H1 (cell line): ENCODE results near the gene SIX1. TPM values are rescaled to one million over a fixed set of nuclear protein-coding genes. Genes with fewer than 3 reads are reported as not detected.

Experiments used
- CTCF ChIA-PET: fragments of 300-600 bp; sonication (Branson Sonifier 250); formaldehyde crosslinking; loops from one replicate; lab custom pipeline; 2021; ENCODE audit not compliant: partially characterized antibody; lab: Charles Lee
- POLR2A ChIA-PET: fragments of 300-600 bp; sonication (Branson Sonifier 250); formaldehyde crosslinking; loops from one replicate; lab custom pipeline; 2021; ENCODE audit warnings: inconsistent platforms; ENCODE audit not compliant: partially characterized antibody; lab: Charles Lee
- DNase-seq, 2 experiments: peaks; one replicate each; pipeline versions ENCODE4 v3.0.0 to v3.0.0-alpha.2; 2010 to 2022; ENCODE audit warnings: low spot score in 2 of 2, low read depth in 1 of 2, mixed read lengths in 1 of 2
- FAIRE-seq: peaks from 2 replicates; lab custom pipeline; 2011; peaks lifted over from hg19 to GRCh38; lab: Jason Lieb, UNC
- H2AFZ ChIP-seq: 2 replicates; pipeline ENCODE4 v1.8.1; 2012; ENCODE audit warnings: low read length, inconsistent platforms
- H2AK5ac ChIP-seq: 2 replicates; pipeline ENCODE4 v1.6.1; 2013; ENCODE audit warnings: low read depth, low read length
- H2BK120ac ChIP-seq: replicated peaks from 2 replicates; pipeline ENCODE3; 2013; ENCODE audit warnings: low read depth, low read length, inconsistent platforms
- H2BK12ac ChIP-seq: 2 replicates; pipeline ENCODE4 v1.6.1; 2013; ENCODE audit warnings: low read depth, low read length
- H2BK15ac ChIP-seq: 2 replicates; pipeline ENCODE4 v1.6.1; 2013; ENCODE audit warnings: low read length
- H2BK20ac ChIP-seq: 2 replicates; pipeline ENCODE4 v1.6.1; 2013; ENCODE audit warnings: low read length
- H2BK5ac ChIP-seq: 2 replicates; pipeline ENCODE4 v1.6.1; 2013; ENCODE audit warnings: low read depth, low read length
- H3K14ac ChIP-seq: 2 replicates; pipeline ENCODE4 v1.6.1; 2013; ENCODE audit warnings: inconsistent platforms; ENCODE audit not compliant: insufficient read length
- H3K18ac ChIP-seq: 2 replicates; pipeline ENCODE4 v1.6.1; 2013; ENCODE audit warnings: low read length; ENCODE audit errors: extremely low read depth
- H3K23ac ChIP-seq: 2 replicates; pipeline ENCODE4 v1.6.1; 2013; ENCODE audit warnings: inconsistent platforms; ENCODE audit not compliant: insufficient read length
- H3K23me2 ChIP-seq: 2 replicates; pipeline ENCODE4 v1.6.1; 2013; ENCODE audit warnings: low read depth, low read length
- H3K27ac ChIP-seq: 2 replicates; pipeline ENCODE4 v1.6.1; 2011; ENCODE audit warnings: low read depth, low read length, inconsistent platforms
- H3K27me3 ChIP-seq, 4 experiments: replicated peaks in 1 of 4; 1 replicate in 1 of 4; 2 replicates in 3 of 4; pipeline versions ENCODE4 v1.6.1 to v1.8.1; 2011 to 2013; ENCODE audit warnings: low read length in 3 of 4, mild to moderate bottlenecking in 3 of 4, inconsistent platforms in 2 of 4, mixed read lengths in 2 of 4, moderate library complexity in 1 of 4; ENCODE audit not compliant: control insufficient read depth in 3 of 4, insufficient read depth in 3 of 4; ENCODE audit errors: extremely low read depth in 1 of 4
- H3K36me3 ChIP-seq, 4 experiments: 2 replicates each; pipeline versions ENCODE4 v1.6.1 to v1.8.1; 2011 to 2013; ENCODE audit warnings: mild to moderate bottlenecking in 4 of 4, low read length in 3 of 4, moderate library complexity in 2 of 4, control low read depth in 1 of 4, inconsistent platforms in 1 of 4; ENCODE audit not compliant: insufficient read depth in 4 of 4, control insufficient read depth in 2 of 4
- H3K4ac ChIP-seq: replicated peaks from 2 replicates; pipeline ENCODE3; 2013; ENCODE audit warnings: low read length, low read depth, mixed read lengths, inconsistent platforms; ENCODE audit not compliant: insufficient read length
- H3K4me1 ChIP-seq, 4 experiments: replicated peaks in 1 of 4; 1 replicate in 1 of 4; 2 replicates in 3 of 4; pipeline versions ENCODE4 v1.6.1 to v1.8.1; 2011 to 2013; ENCODE audit warnings: low read length in 3 of 4, inconsistent platforms in 2 of 4, mixed read lengths in 1 of 4; ENCODE audit not compliant: insufficient read depth in 4 of 4, control insufficient read depth in 3 of 4
- H3K4me2 ChIP-seq, 2 experiments: 2 replicates each; pipeline versions ENCODE4 v1.6.1 to v1.8.1; 2011 to 2013; ENCODE audit warnings: low read depth in 2 of 2, low read length in 2 of 2, control low read depth in 1 of 2, inconsistent platforms in 1 of 2, mild to moderate bottlenecking in 1 of 2; ENCODE audit not compliant: insufficient read depth in 1 of 2
- H3K4me3 ChIP-seq, 4 experiments: fragments of 200-600, 300-600 bp in 1 of 4; sonication (generic), shearing (Covaris generic), sonication (Bioruptor Twin) in 1 of 4; 2 replicates each; pipeline versions ENCODE4 v1.5.1 to v1.8.1; 2011 to 2016; ENCODE audit warnings: low read length in 4 of 4, low read depth in 3 of 4, control low read depth in 2 of 4, inconsistent platforms in 2 of 4, mild to moderate bottlenecking in 2 of 4, mixed read lengths in 1 of 4, moderate library complexity in 1 of 4; ENCODE audit not compliant: insufficient read depth in 2 of 4; ENCODE audit errors: extremely low read depth in 1 of 4
- H3K56ac ChIP-seq: replicated peaks from 2 replicates; pipeline ENCODE3; 2013; ENCODE audit warnings: low read depth, mild to moderate bottlenecking, mixed read lengths, low read length, inconsistent platforms; ENCODE audit not compliant: insufficient read length
- H3K79me1 ChIP-seq: 2 replicates; pipeline ENCODE4 v1.6.1; 2013; ENCODE audit warnings: low read depth, low read length, control low read depth
- H3K79me2 ChIP-seq, 2 experiments: 2 replicates each; pipeline versions ENCODE4 v1.6.1 to v1.8.1; 2012 to 2013; ENCODE audit warnings: low read length in 2 of 2, mild to moderate bottlenecking in 2 of 2, inconsistent platforms in 1 of 2; ENCODE audit not compliant: insufficient read depth in 2 of 2, control insufficient read depth in 1 of 2
- H3K9ac ChIP-seq, 4 experiments: replicated peaks in 1 of 4; 1 replicate in 1 of 4; 2 replicates in 3 of 4; pipeline versions ENCODE4 v1.6.1 to v1.8.1; 2011 to 2013; ENCODE audit warnings: low read depth in 3 of 4, low read length in 3 of 4, control low read depth in 2 of 4, mild to moderate bottlenecking in 2 of 4, moderate library complexity in 2 of 4, inconsistent platforms in 1 of 4; ENCODE audit errors: extremely low read depth in 1 of 4
- H3K9me3 ChIP-seq, 2 experiments: 2 replicates each; pipeline versions ENCODE4 v1.6.1 to v1.8.1; 2012 to 2013; ENCODE audit warnings: mild to moderate bottlenecking in 2 of 2, moderate library complexity in 2 of 2, control low read depth in 1 of 2, inconsistent platforms in 1 of 2, low read depth in 1 of 2, low read length in 1 of 2, mixed read lengths in 1 of 2; ENCODE audit not compliant: insufficient read depth in 2 of 2
- H4K20me1 ChIP-seq, 2 experiments: replicated peaks in 1 of 2; 2 replicates each; pipeline versions ENCODE3 to v1.8.1; 2011 to 2013; ENCODE audit warnings: inconsistent platforms in 2 of 2, low read length in 2 of 2, mild to moderate bottlenecking in 1 of 2; ENCODE audit not compliant: insufficient read depth in 2 of 2, control insufficient read depth in 1 of 2
- H4K5ac ChIP-seq: 2 replicates; pipeline ENCODE4 v1.6.1; 2013; ENCODE audit warnings: low read length, low read depth, mixed read lengths, inconsistent platforms; ENCODE audit not compliant: insufficient read length
- H4K8ac ChIP-seq: 2 replicates; pipeline ENCODE4 v1.8.0; 2013; ENCODE audit warnings: mild to moderate bottlenecking, moderate library complexity, low read length, inconsistent platforms; ENCODE audit not compliant: insufficient read depth; ENCODE audit errors: extremely low read depth
- H4K91ac ChIP-seq: replicated peaks from 2 replicates; pipeline ENCODE3; 2013; ENCODE audit warnings: low read length, mixed read lengths, inconsistent platforms; ENCODE audit not compliant: insufficient read length
- CBX8 ChIP-seq: fragments of 300-800, 300-1000 bp; sonication (generic); IDR thresholded peaks from 2 replicates; pipeline ENCODE4 v1.7.1; 2016; ENCODE audit warnings: low read depth, low read length, borderline replicate concordance
- CHD2 ChIP-seq: IDR thresholded peaks from 2 replicates; pipeline ENCODE4 v1.6.1; 2012; ENCODE audit warnings: low read length, improper control_type of control experiment
- KDM5A ChIP-seq: fragments of 200-600 bp; IDR thresholded peaks from 2 replicates; pipeline ENCODE4 v1.7.1; 2012; ENCODE audit warnings: mild to moderate bottlenecking, low read length, inconsistent platforms, mixed read lengths
- NRF1 ChIP-seq: IDR thresholded peaks from 2 replicates; pipeline ENCODE4 v1.6.1; 2011; ENCODE audit warnings: mild to moderate bottlenecking, low read depth, low read length, improper control_type of control experiment
- RXRA ChIP-seq: IDR thresholded peaks from 2 replicates; pipeline ENCODE4 v1.6.1; 2011; ENCODE audit warnings: low read depth, mild to moderate bottlenecking, low read length, moderate library complexity; ENCODE audit not compliant: insufficient read depth
- SIX5 ChIP-seq: IDR thresholded peaks from 2 replicates; pipeline ENCODE4 v1.6.1; 2011; ENCODE audit warnings: mild to moderate bottlenecking, low read depth, low read length
- TAF7 ChIP-seq: optimal IDR thresholded peaks from 2 replicates; pipeline ENCODE3; 2011; ENCODE audit warnings: low read depth, mild to moderate bottlenecking, inconsistent platforms, low read length, moderate library complexity, borderline replicate concordance
- TBP ChIP-seq: IDR thresholded peaks from 2 replicates; pipeline ENCODE4 v1.6.1; 2011; ENCODE audit warnings: low read depth, low read length, improper control_type of control experiment
- polyA plus RNA-seq, 7 experiments: library from polyadenylated mRNA; depleted of rRNA in 3 of 7; stranded (reverse) in 5 of 7; unstranded in 2 of 7; fragments of >200 nt in 5 of 7; fragments of 200-250 nt in 2 of 7; gene quantifications; 1 replicate in 5 of 7; 2 replicates in 1 of 7; 4 replicates in 1 of 7; pipeline versions ENCODE4 v1.2.1 to v1.2.3, GENCODE V29; 2011 to 2013; ENCODE audit warnings: missing spikeins in 2 of 7, mixed read lengths in 2 of 7
- total RNA-seq: library from RNA; stranded (reverse); fragmentation: NEBNext Ultra II Directional; extraction: Animal tissue kit (Norgen Biotek cat#: 25700); gene quantifications from 2 replicates; pipeline ENCODE4 v1.2.1, GENCODE V29; 2021

The SIX1 gene
- total and polyA plus RNA-seq, 2 of the 8 experiments (the other 6 are each of a cell fraction or from before 2014, with no cell fraction given): 0.03 to 0.69 TPM

DNA sequence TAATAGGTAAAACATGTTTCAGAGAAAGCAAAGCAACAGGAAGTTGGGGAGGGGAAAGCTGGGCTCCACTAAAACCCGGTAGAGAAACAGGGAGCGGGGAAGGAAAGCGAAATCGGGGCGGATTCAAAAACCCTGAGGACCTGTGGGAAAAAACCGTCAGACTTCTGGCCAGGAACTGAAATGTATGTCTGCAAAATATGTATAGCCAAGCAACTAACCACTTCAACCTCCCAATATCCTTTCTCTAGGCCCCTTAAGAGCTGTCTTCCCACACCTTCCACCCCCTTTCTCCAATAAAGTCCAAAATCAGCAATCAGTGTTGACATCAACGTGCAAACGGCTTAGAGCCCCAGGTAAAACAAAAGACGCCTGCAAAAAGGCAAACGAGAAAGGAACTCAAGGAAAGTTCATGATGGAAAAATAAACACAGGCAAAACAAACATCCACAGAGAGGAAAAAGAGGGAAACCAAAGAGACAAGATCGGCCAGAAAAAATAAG, 32.8 kb downstream of the SIX1 start (continued):
- TF ChIP-seq SIX5: no peak

DNA sequence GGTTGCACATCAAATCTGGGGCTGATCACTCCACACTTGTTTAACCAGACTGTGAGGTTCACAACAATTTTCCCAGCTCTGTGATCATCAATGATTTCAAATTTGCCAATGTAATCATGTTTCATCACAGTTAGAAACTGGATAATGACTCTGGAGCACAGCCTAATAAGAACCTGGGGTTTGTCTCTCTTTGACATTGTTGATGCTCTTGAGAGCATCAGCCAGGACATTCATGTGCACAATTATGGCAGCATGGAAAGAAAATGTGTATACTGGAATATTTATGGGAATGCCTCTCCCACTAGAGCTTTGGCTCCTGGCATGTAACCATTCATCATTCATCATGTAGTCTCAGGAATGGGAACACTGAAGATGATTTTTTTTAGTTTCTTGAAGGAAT, 47.0 kb downstream of the SIX1 start:
- no peak overlapping the region for H3K14ac ChIP-seq
- H4K20me1 ChIP-seq: no peaks in the 10 kb centered on the region
- no peak overlapping the region for H3K4me3 ChIP-seq
- H3K4me1 ChIP-seq: peaks cover 0 to 2% (median 0%) of the 10 kb centered on the region in 4 experiments; a peak in 1 of 7 replicates
- H3K79me1 ChIP-seq: no peaks in the 10 kb centered on the region
- no peak overlapping the region for H2BK15ac ChIP-seq
- H3K23ac ChIP-seq: no peak overlapping the region
- H3K4me2 ChIP-seq: no peak overlapping the region
- no peak overlapping the region for H2BK120ac ChIP-seq
- TF ChIP-seq TAF7: no peak
- no peak for TF ChIP-seq TBP
- TF ChIP-seq RXRA: no peak
- TF ChIP-seq CHD2: no peak
- TF ChIP-seq CBX8: no peak
- no peak for TF ChIP-seq KDM5A
- no peak for TF ChIP-seq NRF1
- TF ChIP-seq, all 59 proteins: peak for 0
- no peak overlapping the region for H4K8ac ChIP-seq
- ChIA-PET CTCF (no interaction called here), POLR2A (no interaction called here)
- no peaks in the 10 kb centered on the region for H3K27me3 ChIP-seq
- H2AK5ac ChIP-seq: no peak overlapping the region
- no peaks in the 10 kb centered on the region for H3K79me2 ChIP-seq
- no peak overlapping the region for H3K18ac ChIP-seq
- no peaks in the 10 kb centered on the region; the same call in 1 of the 2 replicates for H3K23me2 ChIP-seq
- no peak overlapping the region for H3K27ac ChIP-seq
- no peak overlapping the region for H3K9ac ChIP-seq
- no peak overlapping the region for H2BK12ac ChIP-seq
- no peak overlapping the region for H2BK5ac ChIP-seq
- H4K91ac ChIP-seq: no peak overlapping the region
- no peak overlapping the region for H4K5ac ChIP-seq
- H3K9me3 ChIP-seq: peaks cover 0 to 6% of the 10 kb centered on the region in 2 experiments; a peak in 1 of 4 replicates
- DNase-seq: no peak
- no peaks in the 10 kb centered on the region for H3K36me3 ChIP-seq
- H2BK20ac ChIP-seq: no peak overlapping the region
- no peak overlapping the region for H3K56ac ChIP-seq
- no peak overlapping the region for H3K4ac ChIP-seq
- no peak overlapping the region for H2AFZ ChIP-seq
- no peak for FAIRE-seq
